ENCODE data around the gene ECHDC1.
A peak's percentile ranks its signal among the peaks of the same experiment; 100 is the strongest.
"Not testable (repeated sequence)": the region's sequence is repeated elsewhere in the genome, so short reads cannot be mapped to it uniquely, and the experiment has no call there.

The ECHDC1 gene

GRCh38 chr6:127341471-127342202 is 1.8 kb downstream of the ECHDC1 start:
- DNase-seq, result no peak

GRCh38 chr6:127340171-127340570 is 3.2 kb downstream of the ECHDC1 start:
- DNase-seq, result no peak

GRCh38 chr6:127338936-127339335 is 4.5 kb downstream of the ECHDC1 start:
- no peak for DNase-seq

- no peak for DNase-seq
Observed at GRCh38 chr6:127332383-127332961, 10.9 kb downstream of the ECHDC1 start.

GRCh38 chr6:127331256-127331655 is 12.2 kb downstream of the ECHDC1 start:
- DNase-seq, result not testable (repeated sequence)

- DNase-seq, result no peak
Observed at GRCh38 chr6:127328043-127328609, 15.3 kb downstream of the ECHDC1 start.

GRCh38 chr6:127319686-127320085 is 23.7 kb downstream of the ECHDC1 start:
- DNase-seq, result no peak

GRCh38 chr6:127317388-127318128 is 25.9 kb downstream of the ECHDC1 start:
- no peak for DNase-seq

- no peak for DNase-seq
Observed at GRCh38 chr6:127305741-127306140, 37.7 kb downstream of the ECHDC1 start.

GRCh38 chr6:127303917-127304316 is 39.5 kb downstream of the ECHDC1 start:
- no peak for DNase-seq

- DNase-seq, result peak in 1 of 2 experiments; percentile 58
Observed at GRCh38 chr6:127302728-127303660, 40.4 kb downstream of the ECHDC1 start.

GRCh38 chr6:127301199-127301700 is 42.2 kb downstream of the ECHDC1 start:
- no peak for DNase-seq

GRCh38 chr6:127300411-127300810 is 43.0 kb downstream of the ECHDC1 start:
- no peak for DNase-seq

GRCh38 chr6:127299522-127300240 is 43.7 kb downstream of the ECHDC1 start:
- no peak for DNase-seq

GRCh38 chr6:127298475-127298874 is 44.9 kb downstream of the ECHDC1 start:
- no peak for DNase-seq

GRCh38 chr6:127297502-127298070 is 45.8 kb downstream of the ECHDC1 start:
- no peak for DNase-seq

GRCh38 chr6:127291495-127291894 is 51.9 kb downstream of the ECHDC1 start:
- DNase-seq, result no peak

GRCh38 chr6:127290391-127291265 is 52.8 kb downstream of the ECHDC1 start:
- DNase-seq, result no peak

GRCh38 chr6:127289934-127290333 is 53.5 kb downstream of the ECHDC1 start:
- DNase-seq, result no peak

GRCh38 chr6:127288705-127289104 is 54.7 kb downstream of the ECHDC1 start:
- no peak for DNase-seq

All from NCI-H526 (cell line).